ENCODE data around the gene RPTOR.
A peak's percentile ranks its signal among the peaks of the same experiment; 100 is the strongest.
"Not testable (repeated sequence)": the region's sequence is repeated elsewhere in the genome, so short reads cannot be mapped to it uniquely, and the experiment has no call there.

RPTOR gene

GRCh38 chr17:80625627-80626026 lies 81.0 kb downstream of the RPTOR start:
- peaks cover 12 to 17% of the 10 kb centered on the region in 2 experiments for H3K36me3 ChIP-seq (ENCODE audit: control insufficient read depth in 2 of 2, insufficient read depth in 1 of 2, low read length in 2 of 2)
- H3K4me3 ChIP-seq (ENCODE audit: low read depth, low read length) = no peak overlapping the region
- ChIA-PET CTCF (interaction anchor here (0.5 kb wide), 1 partner anchor 16 kb away, joined by 3 read pairs; no protein-coding TSS in a partner anchor), POLR2A (no interaction called here)
- peaks cover 3% of the 10 kb centered on the region; the same call in 1 of the 2 replicates for H3K4me1 ChIP-seq (ENCODE audit: control insufficient read depth, insufficient read depth, low read length)
- no peak for TF ChIP-seq SP7 (tag by site-specific recombination; IDR thresholded peaks at IDR 0.05)
- no peak for TF ChIP-seq ZNF530 (tag by site-specific recombination; IDR thresholded peaks at IDR 0.05; ENCODE audit: low read depth)
- TF ChIP-seq ZNF239 (tag by site-specific recombination; IDR thresholded peaks at IDR 0.05) = no peak
- TF ChIP-seq ZNF621 (tag by site-specific recombination; IDR thresholded peaks at IDR 0.05) = no peak
- TF ChIP-seq ZNF768 (tag by site-specific recombination; IDR thresholded peaks at IDR 0.05) = no peak
- no peak for TF ChIP-seq SETDB1 (IDR thresholded peaks at IDR 0.05; ENCODE audit: insufficient read length, low read length)
- TF ChIP-seq KLF9 (tag by site-specific recombination; IDR thresholded peaks at IDR 0.05; ENCODE audit: low read depth) = no peak
- no peak for TF ChIP-seq ZNF654 (tag by site-specific recombination; IDR thresholded peaks at IDR 0.05; ENCODE audit: low read depth)
- no peak for TF ChIP-seq HOXC10 (CRISPR knock-in tag; IDR thresholded peaks at IDR 0.05)
- no peak for TF ChIP-seq ZNF660 (tag by site-specific recombination; IDR thresholded peaks at IDR 0.05)
- no peak for TF ChIP-seq ZFHX2 (tag by site-specific recombination; conservative IDR thresholded peaks at IDR 0.05)
- TF ChIP-seq ZNF677 (tag by site-specific recombination; IDR thresholded peaks at IDR 0.05) = no peak
- no peak for TF ChIP-seq TCF7L2 (IDR thresholded peaks at IDR 0.05; ENCODE audit: borderline replicate concordance, low read depth, low read length)
- no peak for TF ChIP-seq ZBTB49 (tag by site-specific recombination; IDR thresholded peaks at IDR 0.05; ENCODE audit: low read depth)
- TF ChIP-seq ZNF266 (tag by site-specific recombination; IDR thresholded peaks at IDR 0.05; ENCODE audit: low read depth) = no peak
- TF ChIP-seq ZNF548 (tag by site-specific recombination; IDR thresholded peaks at IDR 0.05) = no peak
- TF ChIP-seq ZNF843 (tag by site-specific recombination; IDR thresholded peaks at IDR 0.05) = no peak
- H3K9me3 ChIP-seq (ENCODE audit: control insufficient read depth, insufficient read depth, low read depth, low read length) = no peaks in the 10 kb centered on the region
- H3K27ac ChIP-seq (ENCODE audit: extremely low read depth, low read depth, low read length) = no peak overlapping the region

- POLR2A ChIA-PET = not testable (repeated sequence)
- CTCF ChIA-PET = interaction anchor here (1.5 to 3.1 kb wide), 2 partner anchors 11 to 21 kb away, joined by 3 to 20 read pairs; no protein-coding TSS in a partner anchor
Measured at GRCh38 chr17:80628881-80629280, 84.2 kb downstream of the RPTOR start.

GRCh38 chr17:80629298-80630028 lies 84.8 kb downstream of the RPTOR start:
- no peaks in the 10 kb centered on the region for H3K9me3 ChIP-seq (ENCODE audit: control insufficient read depth, insufficient read depth, low read depth, low read length)
- H3K4me3 ChIP-seq (ENCODE audit: low read depth, low read length) = no peak overlapping the region
- peaks cover 11 to 12% of the 10 kb centered on the region in 2 experiments; a peak in 2 of 3 replicates for H3K36me3 ChIP-seq (ENCODE audit: control insufficient read depth in 2 of 2, insufficient read depth in 1 of 2, low read length in 2 of 2)
- ChIA-PET CTCF (interaction anchor here (1.5 to 3.1 kb wide), 2 partner anchors 11 to 21 kb away, joined by 3 to 20 read pairs; no protein-coding TSS in a partner anchor), POLR2A (no interaction called here)
- H3K4me1 ChIP-seq (ENCODE audit: control insufficient read depth, insufficient read depth, low read length) = no peaks in the 10 kb centered on the region; the same call in 1 of the 2 replicates
- TF ChIP-seq TRIM28 (IDR thresholded peaks at IDR 0.05; ENCODE audit: borderline replicate concordance, low read length) (peak; percentile 100), ZNF239 (tag by site-specific recombination; IDR thresholded peaks at IDR 0.05) (no peak), ZNF704 (tag by site-specific recombination; IDR thresholded peaks at IDR 0.05) (no peak), ZNF302 (tag by site-specific recombination; IDR thresholded peaks at IDR 0.05; ENCODE audit: low read depth) (no peak), SETDB1 (IDR thresholded peaks at IDR 0.05; ENCODE audit: insufficient read length, low read length) (peak; percentile 99), ZNF571 (tag by site-specific recombination; IDR thresholded peaks at IDR 0.05) (no peak)
- no peak overlapping the region for H3K27ac ChIP-seq (ENCODE audit: extremely low read depth, low read depth, low read length)

More at GRCh38 chr17:80628881-80629280, 84.2 kb downstream of the RPTOR start:
- H3K27ac ChIP-seq (ENCODE audit: extremely low read depth, low read depth, low read length); H3K4me3 ChIP-seq (ENCODE audit: low read depth, low read length); H3K4me1 ChIP-seq (ENCODE audit: control insufficient read depth, insufficient read depth, low read length); H3K9me3 ChIP-seq (ENCODE audit: control insufficient read depth, insufficient read depth, low read depth, low read length): not testable (repeated sequence)
- H3K36me3 ChIP-seq (ENCODE audit: control insufficient read depth in 2 of 2, insufficient read depth in 1 of 2, low read length in 2 of 2) = peaks cover 12 to 14% of the 10 kb centered on the region in 2 experiments
